Mesendoderm (in vitro differentiated cells): ENCODE results near the gene SPTBN4.
"Not testable (repeated sequence)": the region's sequence is repeated elsewhere in the genome, so short reads cannot be mapped to it uniquely, and the experiment has no call there.

Source experiments
- DNase-seq: peaks from one replicate; pipeline ENCODE4 v3.0.0; 2013
- H2AK5ac ChIP-seq: 2 replicates; pipeline ENCODE4 v1.6.1; 2013; ENCODE audit warnings: low read length, inconsistent platforms
- H2BK120ac ChIP-seq: 2 replicates; pipeline ENCODE4 v1.6.1; 2013; ENCODE audit warnings: low read depth, mild to moderate bottlenecking, low read length, moderate library complexity, mixed read lengths
- H2BK15ac ChIP-seq: replicated peaks from 2 replicates; pipeline ENCODE4 v1.6.1; 2013; ENCODE audit warnings: low read depth, mild to moderate bottlenecking, moderate library complexity
- H2BK5ac ChIP-seq: 2 replicates; pipeline ENCODE4 v1.6.1; 2013; ENCODE audit warnings: low read length, inconsistent platforms
- H3K18ac ChIP-seq: 2 replicates; pipeline ENCODE4 v1.6.1; 2013; ENCODE audit warnings: mild to moderate bottlenecking, low read length, mixed read lengths
- H3K23ac ChIP-seq: one replicate; pipeline ENCODE4 v1.6.1; 2013; ENCODE audit warnings: low read length
- H3K27ac ChIP-seq: 2 replicates; pipeline ENCODE4 v1.5.1; 2013; ENCODE audit warnings: low read depth, mild to moderate bottlenecking, inconsistent platforms, low read length, moderate library complexity
- H3K27me3 ChIP-seq: 2 replicates; pipeline ENCODE4 v1.6.1; 2013; ENCODE audit warnings: low read length, control low read depth, mild to moderate bottlenecking, inconsistent platforms; ENCODE audit not compliant: insufficient read depth, poor library complexity
- H3K36me3 ChIP-seq: 2 replicates; pipeline ENCODE4 v1.6.1; 2013; ENCODE audit warnings: low read length, inconsistent platforms; ENCODE audit not compliant: control insufficient read depth, insufficient read depth
- H3K4ac ChIP-seq: one replicate; pipeline ENCODE4 v1.6.1; 2013; ENCODE audit warnings: low read depth, mild to moderate bottlenecking, low read length, moderate library complexity
- H3K4me1 ChIP-seq: 2 replicates; pipeline ENCODE4 v1.6.1; 2013; ENCODE audit warnings: low read depth, low read length, inconsistent platforms; ENCODE audit not compliant: control insufficient read depth
- H3K4me2 ChIP-seq: 2 replicates; pipeline ENCODE4 v1.6.1; 2013; ENCODE audit warnings: low read length
- H3K4me3 ChIP-seq: 2 replicates; pipeline ENCODE4 v1.5.1; 2013; ENCODE audit warnings: mild to moderate bottlenecking, low read length
- H3K56ac ChIP-seq: one replicate; pipeline ENCODE4 v1.6.1; 2013; ENCODE audit warnings: low read length
- H3K79me1 ChIP-seq: 2 replicates; pipeline ENCODE4 v1.6.1; 2013; ENCODE audit warnings: low read length, inconsistent platforms
- H3K79me2 ChIP-seq: 2 replicates; pipeline ENCODE4 v1.6.1; 2013; ENCODE audit warnings: mild to moderate bottlenecking, low read length; ENCODE audit not compliant: control insufficient read depth, insufficient read depth
- H3K9ac ChIP-seq: 2 replicates; pipeline ENCODE4 v1.6.1; 2013; ENCODE audit warnings: low read length, inconsistent platforms
- H4K5ac ChIP-seq: one replicate; pipeline ENCODE4 v1.6.1; 2013; ENCODE audit warnings: low read length
- H4K8ac ChIP-seq: one replicate; pipeline ENCODE4 v1.6.1; 2013; ENCODE audit warnings: low read depth, mild to moderate bottlenecking, control low read depth, low read length, moderate library complexity
- WGBS: extraction: QIAGEN DNeasy Blood & Tissue Kit; methylation state at CpG from one replicate; pipeline ENCODE4 v1.1.7; 2013; ENCODE audit warnings: low lambda C conversion rate, missing lambda C conversion rate; ENCODE audit not compliant: insufficient coverage; ENCODE audit errors: extremely low coverage; 5-methylcytosine and 5-hydroxymethylcytosine counted together

SPTBN4 gene

DNA sequence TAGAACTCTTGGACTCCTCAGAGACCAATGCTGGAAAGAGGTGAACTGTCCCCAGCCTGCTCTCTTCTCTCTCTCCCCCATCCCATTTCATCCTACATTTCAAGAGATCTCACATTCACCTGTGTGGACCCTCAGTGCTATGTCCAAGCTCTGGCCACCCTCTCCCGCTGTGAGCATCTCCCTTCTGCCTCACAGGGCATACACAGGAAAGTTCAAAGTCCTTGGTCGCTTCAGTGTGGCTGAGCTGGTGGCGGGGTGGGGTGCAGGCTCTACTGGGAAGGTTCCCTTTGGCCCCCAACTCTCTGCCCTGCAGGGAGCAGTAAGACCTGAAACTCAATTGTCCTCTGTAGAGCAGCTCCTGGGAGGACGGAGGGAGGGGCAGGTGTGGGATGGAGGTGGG is 27.0 kb downstream of the SPTBN4 start:
- no peak overlapping the region for H3K18ac ChIP-seq
- H3K4me1 ChIP-seq = no peaks in the 10 kb centered on the region
- H3K9ac ChIP-seq = no peak overlapping the region
- no peak overlapping the region for H3K4me2 ChIP-seq
- WGBS = no CpG with 5 or more reads among the region's 4 CpGs
- H4K5ac ChIP-seq = no peak overlapping the region
- no peak overlapping the region for H2BK5ac ChIP-seq
- no peaks in the 10 kb centered on the region for H3K27me3 ChIP-seq
- H3K4me3 ChIP-seq = no peak overlapping the region
- H3K4ac ChIP-seq = no peak overlapping the region
- H3K27ac ChIP-seq = no peak overlapping the region
- no peak overlapping the region for H3K23ac ChIP-seq
- no peaks in the 10 kb centered on the region for H3K36me3 ChIP-seq
- H2AK5ac ChIP-seq = no peak overlapping the region
- no peak for DNase-seq
- no peak overlapping the region for H2BK120ac ChIP-seq
- no peak overlapping the region for H3K56ac ChIP-seq
- H2BK15ac ChIP-seq = no peak overlapping the region
- H3K79me2 ChIP-seq = no peaks in the 10 kb centered on the region
- no peaks in the 10 kb centered on the region for H3K79me1 ChIP-seq
- H4K8ac ChIP-seq = no peak overlapping the region

DNA sequence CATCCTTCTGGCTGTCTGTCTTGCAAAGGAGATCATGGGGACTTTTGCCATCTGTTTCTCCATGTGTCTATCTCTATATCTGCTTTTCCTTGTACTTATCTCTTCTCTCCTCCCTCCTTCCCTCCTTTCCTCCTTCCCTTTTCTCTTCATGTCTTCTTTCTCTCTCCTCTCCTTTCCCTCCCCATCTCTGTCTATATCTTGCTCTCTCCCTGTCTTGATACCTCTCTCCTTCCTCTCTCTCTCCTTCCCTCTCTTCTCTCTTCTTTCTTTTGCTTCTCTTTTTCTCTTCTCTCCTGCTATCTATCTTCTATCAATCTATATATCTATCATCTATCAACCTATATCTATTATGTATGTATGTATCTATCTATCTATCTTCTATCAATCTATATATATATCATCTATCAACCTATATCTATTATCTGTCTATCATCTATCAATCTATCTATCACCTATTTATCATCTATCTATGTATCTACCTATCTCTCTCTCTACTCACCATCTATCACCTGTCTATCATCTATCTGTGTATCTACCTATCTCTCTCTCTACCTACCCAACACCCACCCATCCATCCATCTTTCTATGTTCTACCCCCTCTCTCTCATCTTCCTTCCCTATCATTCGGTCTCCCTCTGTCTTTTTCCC is 27.5 kb downstream of the SPTBN4 start:
- H3K4me2 ChIP-seq = no peak overlapping the region
- H4K5ac ChIP-seq = no peak overlapping the region
- H3K4ac ChIP-seq = no peak overlapping the region
- H3K56ac ChIP-seq = no peak overlapping the region
- no peak overlapping the region for H4K8ac ChIP-seq
- H2BK15ac ChIP-seq = no peak overlapping the region
- no peak overlapping the region for H3K23ac ChIP-seq
- no peak overlapping the region for H2BK120ac ChIP-seq
- no peak overlapping the region for H3K4me3 ChIP-seq
- H3K79me2 ChIP-seq = no peaks in the 10 kb centered on the region
- H3K27me3 ChIP-seq = no peaks in the 10 kb centered on the region
- H3K9ac ChIP-seq = no peak overlapping the region
- H3K27ac ChIP-seq = no peak overlapping the region
- WGBS = 100% methylated on average over 1 of the region's 1 CpG
- no peak overlapping the region for H3K18ac ChIP-seq
- no peak overlapping the region for H2AK5ac ChIP-seq
- no peaks in the 10 kb centered on the region for H3K79me1 ChIP-seq
- H3K4me1 ChIP-seq = no peaks in the 10 kb centered on the region
- H3K36me3 ChIP-seq = no peaks in the 10 kb centered on the region
- DNase-seq = no peak
- H2BK5ac ChIP-seq = no peak overlapping the region

DNA sequence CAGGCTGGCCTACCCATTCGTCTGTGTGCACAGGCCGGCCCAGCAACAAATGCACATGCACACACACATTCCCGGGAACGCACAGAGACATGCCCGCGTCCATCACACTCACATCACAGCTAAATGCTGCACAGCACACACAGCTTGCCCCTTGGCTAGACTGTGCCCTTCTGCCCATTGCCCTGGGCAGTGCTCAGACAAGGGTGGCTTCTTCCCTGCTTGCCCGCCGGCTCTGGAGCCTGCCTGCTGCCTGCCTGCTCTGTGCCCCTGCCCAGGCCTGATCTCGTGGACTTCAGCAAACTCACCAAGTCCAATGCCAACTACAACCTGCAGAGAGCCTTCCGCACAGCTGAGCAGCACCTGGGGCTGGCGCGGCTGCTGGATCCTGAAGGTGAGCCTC is 30.4 kb downstream of the SPTBN4 start:
- H3K23ac ChIP-seq = no peak overlapping the region
- H3K4ac ChIP-seq = no peak overlapping the region
- no peaks in the 10 kb centered on the region for H3K79me1 ChIP-seq
- H2BK5ac ChIP-seq = no peak overlapping the region
- WGBS = no CpG with 5 or more reads among the region's 12 CpGs
- no peak overlapping the region for H3K4me3 ChIP-seq
- H3K27ac ChIP-seq = no peak overlapping the region
- no peak for DNase-seq
- H3K56ac ChIP-seq = no peak overlapping the region
- H3K18ac ChIP-seq = no peak overlapping the region
- H2BK15ac ChIP-seq = no peak overlapping the region
- no peaks in the 10 kb centered on the region for H3K27me3 ChIP-seq
- H2BK120ac ChIP-seq = no peak overlapping the region
- H2AK5ac ChIP-seq = no peak overlapping the region
- no peak overlapping the region for H3K9ac ChIP-seq
- H3K4me1 ChIP-seq = no peaks in the 10 kb centered on the region
- H3K4me2 ChIP-seq = no peak overlapping the region
- no peaks in the 10 kb centered on the region for H3K36me3 ChIP-seq
- no peak overlapping the region for H4K5ac ChIP-seq
- H4K8ac ChIP-seq = no peak overlapping the region
- no peaks in the 10 kb centered on the region for H3K79me2 ChIP-seq

DNA sequence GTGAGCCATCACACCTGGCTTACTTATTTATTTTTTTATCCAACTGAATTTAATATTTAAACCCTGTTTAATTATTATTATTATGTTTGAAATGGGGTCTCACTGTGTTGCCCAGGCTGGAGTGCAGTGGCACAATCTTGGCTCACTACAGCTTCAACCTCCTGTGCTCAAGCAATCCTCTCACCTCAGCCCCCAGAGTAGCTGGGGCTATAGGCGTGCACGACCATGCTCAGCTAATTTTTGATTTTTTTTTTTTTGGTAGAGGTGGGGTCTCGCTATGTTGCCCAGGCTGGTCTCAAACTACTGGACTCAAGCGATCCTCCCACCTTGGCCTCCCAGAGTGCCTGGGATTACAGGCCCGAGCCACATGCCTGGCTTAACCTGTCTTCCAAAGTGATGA is 32.5 kb downstream of the SPTBN4 start:
- WGBS = no CpG with 5 or more reads among the region's 5 CpGs
- Histone ChIP-seq H3K18ac (no peak overlapping the region), H3K23ac (no peak overlapping the region), H4K8ac (no peak overlapping the region), H2BK120ac (no peak overlapping the region), H2AK5ac (no peak overlapping the region), H3K79me2 (no peaks in the 10 kb centered on the region), H3K4me1 (no peaks in the 10 kb centered on the region), H3K36me3 (no peaks in the 10 kb centered on the region), H3K56ac (no peak overlapping the region), H3K27ac (no peak overlapping the region), H4K5ac (no peak overlapping the region), H3K4me2 (no peak overlapping the region), H3K4me3 (no peak overlapping the region), H3K27me3 (no peaks in the 10 kb centered on the region), H2BK15ac (no peak overlapping the region), H3K9ac (no peak overlapping the region), H2BK5ac (no peak overlapping the region), H3K4ac (no peak overlapping the region), H3K79me1 (no peaks in the 10 kb centered on the region)
- no peak for DNase-seq

GRCh38 chr19:40500678-40501530 is 34.1 kb downstream of the SPTBN4 start:
- not testable (repeated sequence) for H3K4ac ChIP-seq, H3K79me2 ChIP-seq, H4K5ac ChIP-seq, H3K56ac ChIP-seq, H3K4me2 ChIP-seq, DNase-seq, H4K8ac ChIP-seq, H3K27me3 ChIP-seq, H2BK5ac ChIP-seq, H3K18ac ChIP-seq, H3K79me1 ChIP-seq, H2BK120ac ChIP-seq, H3K27ac ChIP-seq, H2BK15ac ChIP-seq, H3K23ac ChIP-seq, H3K4me1 ChIP-seq, H2AK5ac ChIP-seq, H3K4me3 ChIP-seq, H3K9ac ChIP-seq, H3K36me3 ChIP-seq
- WGBS = no CpG with 5 or more reads among the region's 8 CpGs
